GF-D8 (cell line): ENCODE data around the gene AMD1.
"Not testable (repeated sequence)": the region's sequence is repeated elsewhere in the genome, so short reads cannot be mapped to it uniquely, and the experiment has no call there.

Experiments used
- DNase-seq: peaks from one replicate; lab custom pipeline; 2025; lab: John Stamatoyannopoulos, UW

The AMD1 gene

GRCh38 chr6:110873981-110874879 lies at the start of gene AMD1:
Gene AMD1, plus strand, starts transcription at chr6:110874785. Its CDS starts 321 bp downstream, at chr6:110875106.
- peak; percentile 91 for DNase-seq

- DNase-seq = peak; percentile 20
These were observed 48.1 kb upstream of the AMD1 start for GRCh38 chr6:110826236-110827129.

GRCh38 chr6:110828396-110828795 lies 46.2 kb upstream of the AMD1 start:
- no peak for DNase-seq

GRCh38 chr6:110831405-110831804 lies 43.2 kb upstream of the AMD1 start:
- DNase-seq = no peak

GRCh38 chr6:110833831-110834230 lies 40.8 kb upstream of the AMD1 start:
- no peak for DNase-seq

GRCh38 chr6:110835751-110836150 lies 38.8 kb upstream of the AMD1 start:
- not testable (repeated sequence) for DNase-seq

GRCh38 chr6:110841266-110841665 lies 33.3 kb upstream of the AMD1 start:
- DNase-seq = no peak

GRCh38 chr6:110849781-110850180 lies 24.8 kb upstream of the AMD1 start:
- DNase-seq = no peak

- no peak for DNase-seq
These were observed 21.8 kb upstream of the AMD1 start for GRCh38 chr6:110852773-110853172.

GRCh38 chr6:110853754-110854477 lies 20.7 kb upstream of the AMD1 start:
- DNase-seq = no peak

GRCh38 chr6:110856296-110856695 lies 18.3 kb upstream of the AMD1 start:
- DNase-seq = no peak

GRCh38 chr6:110858016-110858415 lies 16.6 kb upstream of the AMD1 start:
- no peak for DNase-seq

- no peak for DNase-seq
These were observed 15.9 kb upstream of the AMD1 start for GRCh38 chr6:110858562-110859214.

- DNase-seq = peak; percentile 54
These were observed 15.2 kb upstream of the AMD1 start for GRCh38 chr6:110859335-110859792.

GRCh38 chr6:110864824-110865223 lies 9.8 kb upstream of the AMD1 start:
- no peak for DNase-seq

- DNase-seq = no peak
These were observed 429 bp downstream of the AMD1 start for GRCh38 chr6:110874880-110875547.

GRCh38 chr6:110875548-110876169 lies 1.1 kb downstream of the AMD1 start:
- DNase-seq = no peak

GRCh38 chr6:110876170-110876773 lies 1.7 kb downstream of the AMD1 start:
- DNase-seq = peak; percentile 50

- DNase-seq = no peak
These were observed 2.4 kb downstream of the AMD1 start for GRCh38 chr6:110876806-110877564.
